ENCODE data around the gene SDK2.

DNA sequence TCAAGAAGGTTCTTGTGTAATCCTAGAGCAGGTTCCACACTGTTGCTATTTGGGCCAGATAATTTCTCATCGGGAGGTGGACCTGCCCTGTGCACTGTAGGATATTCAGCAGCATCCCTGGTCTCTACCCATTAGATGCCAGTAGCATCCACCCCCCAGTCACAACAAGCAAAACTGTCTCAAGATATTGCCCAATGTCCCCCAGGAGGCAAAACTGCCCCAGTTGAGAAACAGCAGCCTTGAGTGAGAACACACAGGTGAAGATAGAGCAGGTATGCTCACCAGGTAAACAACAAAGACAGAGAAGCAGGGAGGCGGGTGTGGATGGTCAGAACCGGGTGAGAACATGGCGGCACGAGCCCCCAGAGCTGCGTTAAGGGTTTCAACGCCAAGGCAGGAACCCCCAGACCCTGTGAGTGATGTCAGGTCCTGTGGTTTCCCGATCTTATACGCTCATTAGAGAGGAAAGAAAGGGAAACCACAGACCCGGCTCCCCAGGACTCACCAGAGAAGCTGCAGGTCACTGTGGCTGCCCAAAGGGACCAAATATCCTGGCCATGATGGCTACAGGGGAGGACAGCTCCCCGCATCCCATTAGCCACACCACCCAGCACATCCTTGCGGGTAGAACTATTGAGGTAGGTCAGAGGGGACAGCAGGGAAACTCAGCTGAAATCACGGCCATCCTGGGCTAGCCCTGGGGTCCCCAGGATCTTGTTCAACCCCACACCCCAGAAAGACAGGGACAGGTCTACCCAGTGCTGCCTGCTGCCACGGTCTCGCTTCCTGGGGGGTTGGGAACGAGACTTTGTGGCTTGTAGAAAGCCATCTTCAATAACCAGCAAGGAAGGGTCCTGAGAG is 353.6 kb downstream of the SDK2 start:
- TF ChIP-seq, protein P1, sequence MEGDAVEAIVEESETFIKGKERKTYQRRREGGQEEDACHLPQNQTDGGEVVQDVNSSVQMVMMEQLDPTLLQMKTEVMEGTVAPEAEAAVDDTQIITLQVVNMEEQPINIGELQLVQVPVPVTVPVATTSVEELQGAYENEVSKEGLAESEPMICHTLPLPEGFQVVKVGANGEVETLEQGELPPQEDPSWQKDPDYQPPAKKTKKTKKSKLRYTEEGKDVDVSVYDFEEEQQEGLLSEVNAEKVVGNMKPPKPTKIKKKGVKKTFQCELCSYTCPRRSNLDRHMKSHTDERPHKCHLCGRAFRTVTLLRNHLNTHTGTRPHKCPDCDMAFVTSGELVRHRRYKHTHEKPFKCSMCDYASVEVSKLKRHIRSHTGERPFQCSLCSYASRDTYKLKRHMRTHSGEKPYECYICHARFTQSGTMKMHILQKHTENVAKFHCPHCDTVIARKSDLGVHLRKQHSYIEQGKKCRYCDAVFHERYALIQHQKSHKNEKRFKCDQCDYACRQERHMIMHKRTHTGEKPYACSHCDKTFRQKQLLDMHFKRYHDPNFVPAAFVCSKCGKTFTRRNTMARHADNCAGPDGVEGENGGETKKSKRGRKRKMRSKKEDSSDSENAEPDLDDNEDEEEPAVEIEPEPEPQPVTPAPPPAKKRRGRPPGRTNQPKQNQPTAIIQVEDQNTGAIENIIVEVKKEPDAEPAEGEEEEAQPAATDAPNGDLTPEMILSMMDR (IDR thresholded peaks at IDR 0.05; ENCODE audit: low read depth, low read length, poor library complexity, severe bottlenecking) = no peak
- no peak for TF ChIP-seq EZH2phosphoT487 (IDR thresholded peaks at IDR 0.05; ENCODE audit: borderline replicate concordance, low read length)

Measured in DOHH2 (cell line).